ENCODE data around the gene DUSP8.
"Not testable (repeated sequence)": the region's sequence is repeated elsewhere in the genome, so short reads cannot be mapped to it uniquely, and the experiment has no call there.

DNA sequence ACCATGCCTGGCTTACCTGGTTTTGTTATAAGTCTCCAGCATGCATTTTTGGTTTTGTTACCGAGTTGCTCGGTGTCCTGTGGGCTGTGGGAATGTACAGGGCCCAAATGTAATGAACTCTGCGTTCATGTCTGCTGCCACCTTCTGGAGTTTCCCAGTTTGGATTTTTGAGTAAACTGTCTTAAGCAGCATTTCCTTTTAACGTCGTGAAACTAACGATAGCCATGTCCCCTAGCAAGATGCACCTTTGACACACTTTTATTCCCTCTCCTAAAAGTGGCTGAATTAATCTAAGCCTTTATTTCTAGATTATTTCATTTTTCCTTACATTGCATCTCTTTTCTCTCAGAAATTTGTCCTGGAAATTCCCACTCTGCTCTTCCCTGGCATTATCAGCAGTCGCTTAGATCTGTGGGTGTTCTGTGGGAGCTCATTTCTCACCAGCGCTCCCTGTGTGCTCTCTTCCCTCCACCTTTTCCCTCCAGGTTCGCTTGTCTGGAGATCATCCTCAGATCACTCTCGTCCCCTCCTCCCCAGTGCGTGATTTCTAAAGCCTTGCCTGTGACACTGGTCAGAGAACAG is 24.0 kb upstream of the DUSP8 start:
- TF ChIP-seq, protein P1, sequence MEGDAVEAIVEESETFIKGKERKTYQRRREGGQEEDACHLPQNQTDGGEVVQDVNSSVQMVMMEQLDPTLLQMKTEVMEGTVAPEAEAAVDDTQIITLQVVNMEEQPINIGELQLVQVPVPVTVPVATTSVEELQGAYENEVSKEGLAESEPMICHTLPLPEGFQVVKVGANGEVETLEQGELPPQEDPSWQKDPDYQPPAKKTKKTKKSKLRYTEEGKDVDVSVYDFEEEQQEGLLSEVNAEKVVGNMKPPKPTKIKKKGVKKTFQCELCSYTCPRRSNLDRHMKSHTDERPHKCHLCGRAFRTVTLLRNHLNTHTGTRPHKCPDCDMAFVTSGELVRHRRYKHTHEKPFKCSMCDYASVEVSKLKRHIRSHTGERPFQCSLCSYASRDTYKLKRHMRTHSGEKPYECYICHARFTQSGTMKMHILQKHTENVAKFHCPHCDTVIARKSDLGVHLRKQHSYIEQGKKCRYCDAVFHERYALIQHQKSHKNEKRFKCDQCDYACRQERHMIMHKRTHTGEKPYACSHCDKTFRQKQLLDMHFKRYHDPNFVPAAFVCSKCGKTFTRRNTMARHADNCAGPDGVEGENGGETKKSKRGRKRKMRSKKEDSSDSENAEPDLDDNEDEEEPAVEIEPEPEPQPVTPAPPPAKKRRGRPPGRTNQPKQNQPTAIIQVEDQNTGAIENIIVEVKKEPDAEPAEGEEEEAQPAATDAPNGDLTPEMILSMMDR (IDR thresholded peaks at IDR 0.05), result not testable (repeated sequence)
- not testable (repeated sequence) for TF ChIP-seq EZH2 (IDR thresholded peaks at IDR 0.05; ENCODE audit: borderline replicate concordance, insufficient read depth, low read depth, low read length, poor library complexity, severe bottlenecking)

Measured in B cell (primary cell).